Activated CD8-positive, alpha-beta T cell treated with anti-CD3 and anti-CD28 coated beads, Interleukin-2, amount 10 ng/mL, durations not matched to agents 7 days and 5 days (primary cell): Measurements from ENCODE around the gene POLE4. TPM values are rescaled to one million over a fixed set of nuclear protein-coding genes. Genes with fewer than 3 reads are reported as not detected.

Source experiments
- ATAC-seq: fragments of 150-1000 bp; cut with Tn5 transposase; one replicate; pipeline ENCODE4 v1.10.0; 2021; ENCODE audit warnings: moderate library complexity
- CTCF ChIA-PET: fragments of 350-600 bp; sonication (Branson Sonifier 250); formaldehyde crosslinking; loops from one replicate; lab custom pipeline; 2021; ENCODE audit warnings: antibody characterized with exemption; lab: Charles Lee
- POLR2A ChIA-PET: fragments of 350-600 bp; sonication (Branson Sonifier 250); formaldehyde crosslinking; loops from one replicate; lab custom pipeline; 2021; ENCODE audit warnings: antibody characterized with exemption; lab: Charles Lee
- DNase-seq: peaks from one replicate; pipeline ENCODE4 v3.0.0-alpha.2; 2020
- H3K27ac Mint-ChIP-seq: one replicate; pipeline ENCODE4 v1.8.0; 2021; ENCODE audit warnings: mild to moderate bottlenecking, mixed read lengths
- H3K27me3 Mint-ChIP-seq: one replicate; pipeline ENCODE4 v1.8.0; 2021; ENCODE audit warnings: low read depth, mixed read lengths
- H3K36me3 Mint-ChIP-seq: one replicate; pipeline ENCODE4 v1.8.0; 2021; ENCODE audit warnings: low read depth, mixed read lengths
- H3K4me1 Mint-ChIP-seq: one replicate; pipeline ENCODE4 v1.8.0; 2021; ENCODE audit warnings: low read depth, mixed read lengths
- H3K4me3 Mint-ChIP-seq: one replicate; pipeline ENCODE4 v1.8.0; 2021; ENCODE audit warnings: mild to moderate bottlenecking, mixed read lengths
- H3K9me3 Mint-ChIP-seq: one replicate; pipeline ENCODE4 v1.8.0; 2022; ENCODE audit warnings: mixed read lengths; ENCODE audit not compliant: insufficient read depth
- total RNA-seq, 2 experiments: library from RNA; stranded (reverse); gene quantifications; one replicate each; pipeline ENCODE4 v1.2.3, GENCODE V29; 2021

POLE4 gene
- total RNA-seq, 2 experiments from 2014 or later = 44.5 to 45.7 TPM

DNA sequence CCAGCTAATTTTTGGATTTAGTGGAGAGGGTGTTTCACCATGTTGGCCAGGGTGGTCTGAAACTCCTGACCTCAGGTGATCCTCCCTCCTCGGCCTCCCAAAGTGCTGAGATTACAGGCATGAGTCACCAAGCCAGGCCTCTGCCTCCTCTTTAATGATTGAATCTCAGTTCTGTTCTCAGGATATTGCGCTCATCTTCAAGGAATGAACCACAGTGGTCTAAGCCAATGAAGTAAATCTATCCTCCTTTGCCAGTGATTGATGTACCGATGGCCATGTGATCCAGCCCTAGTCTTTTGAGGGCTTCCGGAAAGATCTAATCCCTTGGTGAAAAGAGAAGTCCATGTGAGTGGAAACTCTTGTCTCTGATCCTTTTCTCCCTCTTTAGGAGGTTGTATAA, 48.6 kb downstream of the POLE4 start:
- no peaks in the 10 kb centered on the region for H3K36me3 Mint-ChIP-seq
- ChIA-PET CTCF (no interaction called here), POLR2A (no interaction called here)
- H3K4me1 Mint-ChIP-seq = no peaks in the 10 kb centered on the region
- H3K9me3 Mint-ChIP-seq = no peaks in the 10 kb centered on the region
- no peaks in the 10 kb centered on the region for H3K27me3 Mint-ChIP-seq
- H3K4me3 Mint-ChIP-seq = no peak overlapping the region
- no peak overlapping the region for H3K27ac Mint-ChIP-seq
- no peak for DNase-seq
- no peak for ATAC-seq

DNA sequence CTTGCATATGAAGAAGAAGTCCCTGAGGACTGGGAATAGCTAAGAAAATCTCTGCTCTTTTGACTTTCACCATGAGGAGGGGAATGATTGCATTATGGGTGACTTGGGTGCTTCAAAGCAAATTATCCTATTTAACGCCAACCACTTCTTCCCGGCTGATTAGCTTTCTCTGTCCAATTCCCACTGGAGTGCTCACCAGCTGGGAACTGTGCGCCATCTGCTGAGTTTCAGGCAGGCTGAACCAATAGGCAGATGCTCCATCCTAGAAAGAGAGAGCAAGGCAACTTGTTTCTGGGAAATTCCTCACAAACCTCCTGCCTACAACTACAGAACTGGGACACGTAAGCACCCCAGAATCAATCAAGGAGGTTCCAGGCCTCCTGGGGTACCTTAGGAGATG, 49.4 kb downstream of the POLE4 start:
- POLR2A ChIA-PET = no interaction called here
- ATAC-seq = no peak
- Mint-ChIP-seq H3K36me3 (no peaks in the 10 kb centered on the region), H3K4me1 (no peaks in the 10 kb centered on the region), H3K27me3 (no peaks in the 10 kb centered on the region), H3K4me3 (no peak overlapping the region), H3K9me3 (no peaks in the 10 kb centered on the region), H3K27ac (no peak overlapping the region)
- CTCF ChIA-PET = no interaction called here
- DNase-seq = no peak

DNA sequence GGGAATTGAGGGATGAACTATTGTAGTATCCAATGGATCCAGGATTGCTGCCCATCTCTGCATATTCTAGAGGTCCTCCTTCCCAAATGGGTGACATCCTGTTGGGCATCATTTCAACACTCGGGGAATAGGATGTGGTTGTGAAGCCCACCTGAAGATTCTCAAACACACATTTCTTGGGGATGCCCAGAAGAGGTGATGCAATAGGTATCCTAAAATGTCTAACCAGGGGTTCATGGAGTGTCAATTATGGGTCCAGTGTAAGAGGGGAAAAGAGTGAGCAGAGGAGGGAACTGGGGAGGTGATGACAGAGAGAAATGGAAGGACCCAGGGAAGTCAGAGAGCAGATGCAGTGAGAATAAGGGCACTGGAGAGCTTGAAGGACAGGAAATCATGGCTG, 52.1 kb downstream of the POLE4 start:
- POLR2A ChIA-PET = no interaction called here
- H3K4me3 Mint-ChIP-seq = no peak overlapping the region

DNA sequence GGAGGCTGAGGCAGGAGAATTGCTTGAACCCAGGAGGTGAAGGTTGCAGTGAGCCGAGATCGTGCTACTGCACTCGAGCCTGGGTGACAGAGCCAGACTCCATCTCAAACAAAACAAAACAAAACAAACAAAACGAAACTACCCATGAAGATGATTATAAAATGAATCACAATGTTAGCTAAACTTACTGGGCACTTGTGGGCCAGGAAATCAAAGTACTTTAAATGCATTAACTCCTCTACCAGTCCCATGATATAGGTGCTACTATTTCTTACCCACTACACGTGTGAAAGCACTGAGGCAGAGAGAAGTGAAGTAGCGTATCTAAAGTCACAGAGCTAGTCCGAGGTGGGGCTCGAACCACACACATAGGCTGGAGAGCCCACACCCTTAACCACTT, 53.6 kb downstream of the POLE4 start:
- Mint-ChIP-seq H3K27me3 (peaks cover 3% of the 10 kb centered on the region), H3K36me3 (no peaks in the 10 kb centered on the region), H3K27ac (no peak overlapping the region), H3K9me3 (no peaks in the 10 kb centered on the region), H3K4me3 (no peak overlapping the region), H3K4me1 (no peaks in the 10 kb centered on the region)
- CTCF ChIA-PET = interaction anchor here (0.9 kb wide), 1 partner anchor 10 kb away, joined by 3 read pairs; no protein-coding TSS in a partner anchor
- POLR2A ChIA-PET = no interaction called here
- ATAC-seq (no peak), DNase-seq (no peak)

More for the DNA sequence above, 52.1 kb downstream of the POLE4 start:
- DNase-seq (no peak), ATAC-seq (no peak)
- Mint-ChIP-seq H3K36me3 (no peaks in the 10 kb centered on the region), H3K27me3 (peaks cover 3% of the 10 kb centered on the region), H3K9me3 (no peaks in the 10 kb centered on the region), H3K27ac (no peak overlapping the region), H3K4me1 (no peaks in the 10 kb centered on the region)
- CTCF ChIA-PET = no interaction called here

DNA sequence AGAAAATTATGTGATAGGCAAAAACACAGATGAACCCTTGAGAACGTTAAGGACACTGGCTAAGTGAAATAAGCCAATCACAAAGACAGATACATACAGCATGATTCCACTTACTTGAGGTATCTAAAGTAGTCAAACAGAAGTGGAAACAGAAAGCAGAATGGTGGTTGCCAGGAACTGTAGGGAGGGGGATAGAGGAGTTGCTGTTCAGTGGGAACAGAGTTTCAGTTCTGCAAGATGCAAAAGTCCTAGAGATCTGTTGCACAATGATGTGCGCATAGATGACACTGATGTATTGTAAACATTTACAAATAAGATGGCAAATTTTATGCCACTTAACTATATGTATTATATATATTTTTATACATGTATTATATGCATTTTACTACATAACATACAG, 59.7 kb downstream of the POLE4 start:
- H3K27ac Mint-ChIP-seq = no peak overlapping the region
- CTCF ChIA-PET = no interaction called here
- no peak for ATAC-seq

More for the DNA sequence above, 59.7 kb downstream of the POLE4 start:
- Mint-ChIP-seq H3K4me1 (no peaks in the 10 kb centered on the region), H3K27me3 (peaks cover 8% of the 10 kb centered on the region), H3K9me3 (no peaks in the 10 kb centered on the region), H3K36me3 (no peaks in the 10 kb centered on the region), H3K4me3 (no peak overlapping the region)
- no peak for DNase-seq
- POLR2A ChIA-PET = no interaction called here

Other genes starting within 250 kb of the POLE4 start
- gene HK2, start 124.5 kb upstream of the POLE4 start, total RNA-seq = 10 to 100 TPM; 42.6 to 44.7 TPM
- not detected for gene TACR1, start 240.9 kb downstream of the POLE4 start, total RNA-seq